K562 (cell line): Measurements from ENCODE around the gene MLXIPL. TPM values are rescaled to one million over a fixed set of nuclear protein-coding genes. Genes with fewer than 3 reads are reported as not detected.

ENCODE experiments used
- CSDE1 ChIP-seq, 2 experiments: fragments of 450-650 bp; IDR thresholded peaks; 2 replicates each; pipeline ENCODE4 v1.6.1; 2016; ENCODE audit warnings: mild to moderate bottlenecking in 1 of 2
- CTCF ChIP-seq, 3 experiments: IDR thresholded peaks in 2 of 3; conservative IDR thresholded peaks in 1 of 3; 2 replicates each; pipeline ENCODE4 v1.5.1; 2011 to 2012; ENCODE audit warnings: low read length in 3 of 3, mild to moderate bottlenecking in 3 of 3, control low read depth in 2 of 3, improper control_type of control experiment in 1 of 3, inconsistent platforms in 1 of 3, low read depth in 1 of 3, mixed read lengths in 1 of 3, moderate library complexity in 1 of 3; ENCODE audit not compliant: insufficient read depth in 2 of 3
- FOXJ2 ChIP-seq: fragments of 200-800 bp; sonication (Bioruptor generic); IDR thresholded peaks from 2 replicates; pipeline ENCODE4 v1.6.1; 2016; ENCODE audit warnings: missing genetic modification characterization, missing compliant biosample characterization
- FOXP4 ChIP-seq: sonication (generic); formaldehyde crosslinking; IDR thresholded peaks from 2 replicates; pipeline ENCODE4 v1.8.0; 2022; ENCODE audit warnings: mild to moderate bottlenecking, missing genetic modification reagents, borderline replicate concordance
- HDAC1 ChIP-seq, 2 experiments: fragments of 450-650 bp; IDR thresholded peaks; 2 replicates each; pipeline ENCODE4 v1.6.1; 2016 to 2017; ENCODE audit warnings: inconsistent platforms in 1 of 2, mild to moderate bottlenecking in 1 of 2, moderate library complexity in 1 of 2
- HMBOX1 ChIP-seq: sonication (generic); IDR thresholded peaks from 2 replicates; pipeline ENCODE4 v1.6.1; 2016
- KDM1A ChIP-seq, 2 experiments: fragments of 450-650 bp; IDR thresholded peaks; 2 replicates each; pipeline ENCODE4 v1.6.1; 2016; ENCODE audit warnings: mild to moderate bottlenecking in 2 of 2
- KDM2B ChIP-seq: fragments of 250-450 bp; sonication (Bioruptor Pico); IDR thresholded peaks from 2 replicates; pipeline ENCODE4 v1.8.0; 2021; ENCODE audit warnings: mild to moderate bottlenecking, moderate library complexity
- RERE ChIP-seq: sonication (generic); formaldehyde crosslinking; IDR thresholded peaks from 2 replicates; pipeline ENCODE4 v1.8.0; 2023; ENCODE audit warnings: missing genetic modification reagents, mild to moderate bottlenecking, borderline replicate concordance
- TRIM28 ChIP-seq: fragments of 450-650 bp; IDR thresholded peaks from 2 replicates; pipeline ENCODE4 v1.6.1; 2017
- ZKSCAN1 ChIP-seq: fragments of 150-350 bp; IDR thresholded peaks from 2 replicates; pipeline ENCODE4 v1.6.1; 2016; ENCODE audit warnings: low read depth, low read length
- polyA plus RNA-seq, 8 experiments: library from polyadenylated mRNA; depleted of rRNA in 4 of 8; stranded (reverse) in 5 of 8; unstranded in 3 of 8; fragments of >200 nt; fragmentation: Nextera tagmentation in 2 of 8; fragmentation: Illumina TruSeq in 1 of 8; extraction: Ambion mirVana in 2 of 8; extraction: Trizol in 1 of 8; gene quantifications; 2 replicates each; pipeline versions ENCODE4 v1.2.1 to v1.2.3, GENCODE V29; 2011 to 2014; ENCODE audit warnings: inconsistent platforms in 1 of 8, missing spikeins in 1 of 8
- total RNA-seq, 7 experiments: library from RNA; depleted of rRNA in 6 of 7; stranded (reverse); fragments of >200 nt in 6 of 7; fragmentation: Illumina TruSeq in 2 of 7; extraction: Trizol in 2 of 7; gene quantifications; 2 replicates each; pipeline versions ENCODE4 v1.2.1 to v1.2.3, GENCODE V29; 2011 to 2021; ENCODE audit warnings: low replicate concordance in 1 of 7
- TF ChIP-seq, protein P1 (sequence below): sonication (generic); formaldehyde crosslinking; IDR thresholded peaks from 2 replicates; pipeline ENCODE4 v1.8.0; 2023; ENCODE audit warnings: mild to moderate bottlenecking, missing genetic modification reagents

MLXIPL gene
- total and polyA plus RNA-seq, 9 of the 15 experiments (the other 6 are each of a cell fraction or from before 2014, with no cell fraction given): 0.11 to 18.4 (median 1.4) TPM

- TF ChIP-seq CSDE1 (IDR thresholded peaks at IDR 0.05): no peak
- TF ChIP-seq HDAC1 (IDR thresholded peaks at IDR 0.05): peak; percentile 92 to 98
- 0 out of 2 replicates have a peak, but pooled peaks have one; percentile 14 for TF ChIP-seq ZKSCAN1
- 0 out of 2 replicates have a peak, but pooled peaks have one; percentile 60 for TF ChIP-seq TRIM28
- TF ChIP-seq KDM1A (IDR thresholded peaks at IDR 0.05): peak; percentile 99 to 100
- TF ChIP-seq CTCF (IDR thresholded peaks at IDR 0.05 in 2 of 3, conservative IDR thresholded peaks at IDR 0.05 in 1 of 3; ENCODE audit: insufficient read depth in 2 of 3, low read depth in 1 of 3, low read length in 3 of 3): peak; percentile 48 to 96 (median 91)
- 0 out of 2 replicates have a peak, but pooled peaks have one; percentile 59 for TF ChIP-seq FOXP4 (CRISPR knock-in tag)
- TF ChIP-seq RERE (CRISPR knock-in tag): 0 out of 2 replicates have a peak, but pooled peaks have one; percentile 50
- TF ChIP-seq HMBOX1: no peak
- TF ChIP-seq, protein P1, sequence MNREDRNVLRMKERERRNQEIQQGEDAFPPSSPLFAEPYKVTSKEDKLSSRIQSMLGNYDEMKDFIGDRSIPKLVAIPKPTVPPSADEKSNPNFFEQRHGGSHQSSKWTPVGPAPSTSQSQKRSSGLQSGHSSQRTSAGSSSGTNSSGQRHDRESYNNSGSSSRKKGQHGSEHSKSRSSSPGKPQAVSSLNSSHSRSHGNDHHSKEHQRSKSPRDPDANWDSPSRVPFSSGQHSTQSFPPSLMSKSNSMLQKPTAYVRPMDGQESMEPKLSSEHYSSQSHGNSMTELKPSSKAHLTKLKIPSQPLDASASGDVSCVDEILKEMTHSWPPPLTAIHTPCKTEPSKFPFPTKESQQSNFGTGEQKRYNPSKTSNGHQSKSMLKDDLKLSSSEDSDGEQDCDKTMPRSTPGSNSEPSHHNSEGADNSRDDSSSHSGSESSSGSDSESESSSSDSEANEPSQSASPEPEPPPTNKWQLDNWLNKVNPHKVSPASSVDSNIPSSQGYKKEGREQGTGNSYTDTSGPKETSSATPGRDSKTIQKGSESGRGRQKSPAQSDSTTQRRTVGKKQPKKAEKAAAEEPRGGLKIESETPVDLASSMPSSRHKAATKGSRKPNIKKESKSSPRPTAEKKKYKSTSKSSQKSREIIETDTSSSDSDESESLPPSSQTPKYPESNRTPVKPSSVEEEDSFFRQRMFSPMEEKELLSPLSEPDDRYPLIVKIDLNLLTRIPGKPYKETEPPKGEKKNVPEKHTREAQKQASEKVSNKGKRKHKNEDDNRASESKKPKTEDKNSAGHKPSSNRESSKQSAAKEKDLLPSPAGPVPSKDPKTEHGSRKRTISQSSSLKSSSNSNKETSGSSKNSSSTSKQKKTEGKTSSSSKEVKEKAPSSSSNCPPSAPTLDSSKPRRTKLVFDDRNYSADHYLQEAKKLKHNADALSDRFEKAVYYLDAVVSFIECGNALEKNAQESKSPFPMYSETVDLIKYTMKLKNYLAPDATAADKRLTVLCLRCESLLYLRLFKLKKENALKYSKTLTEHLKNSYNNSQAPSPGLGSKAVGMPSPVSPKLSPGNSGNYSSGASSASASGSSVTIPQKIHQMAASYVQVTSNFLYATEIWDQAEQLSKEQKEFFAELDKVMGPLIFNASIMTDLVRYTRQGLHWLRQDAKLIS (CRISPR knock-in tag): peak; percentile 82
- TF ChIP-seq KDM2B (CRISPR knock-in tag): no peak; the same call in 1 of the 2 replicates
- TF ChIP-seq FOXJ2 (tag): peak; percentile 35; the same call in 1 of the 2 replicates
Measured at GRCh38 chr7:73667344-73668102, 43.2 kb upstream of the MLXIPL start, which contains the start of gene VPS37D (continued).
